ENCODE results near the gene COX8A.

The COX8A gene

GRCh38 chr11:63931876-63932275, 42.5 kb upstream of the COX8A start:
- Histone ChIP-seq H3K27ac (ENCODE audit: low read depth, low read length) (no peak overlapping the region), H4K20me1 (ENCODE audit: low read depth, low read length) (no peaks in the 10 kb centered on the region)
- TF ChIP-seq EZH2phosphoT487 (conservative IDR thresholded peaks at IDR 0.05; ENCODE audit: low read length) (no peak), CTCF (IDR thresholded peaks at IDR 0.05; ENCODE audit: insufficient read depth, low read length, poor library complexity, severe bottlenecking) (no peak)

GRCh38 chr11:63933459-63933858, 41.0 kb upstream of the COX8A start:
- H3K27me3 ChIP-seq (ENCODE audit: low read length), result no peaks in the 10 kb centered on the region
- no peaks in the 10 kb centered on the region for H3K9me3 ChIP-seq (ENCODE audit: insufficient read depth, low read length)

More at GRCh38 chr11:63931876-63932275, 42.5 kb upstream of the COX8A start:
- no peaks in the 10 kb centered on the region for H3K79me2 ChIP-seq (ENCODE audit: insufficient read depth, low read length)
- H2AFZ ChIP-seq (ENCODE audit: low read depth, low read length, severe bottlenecking), result no peak overlapping the region
- H3K4me2 ChIP-seq (ENCODE audit: low read depth, low read length, poor library complexity, severe bottlenecking), result no peak overlapping the region
- no peak overlapping the region for H3K9ac ChIP-seq (ENCODE audit: low read length)
- H3K9me3 ChIP-seq (ENCODE audit: insufficient read depth, low read length), result no peaks in the 10 kb centered on the region
- no peaks in the 10 kb centered on the region for H3K27me3 ChIP-seq (ENCODE audit: low read length)
- H3K4me3 ChIP-seq (ENCODE audit: insufficient read depth, low read length, poor library complexity, severe bottlenecking), result no peak overlapping the region
- H3F3A ChIP-seq (ENCODE audit: insufficient read depth), result no peaks in the 10 kb centered on the region
- no peaks in the 10 kb centered on the region for H3K36me3 ChIP-seq (ENCODE audit: low read length)
- no peaks in the 10 kb centered on the region for H3K9me2 ChIP-seq (replicated peaks; ENCODE audit: insufficient read depth, low read length)

GRCh38 chr11:63937713-63938478, 36.5 kb upstream of the COX8A start:
- no peaks in the 10 kb centered on the region for H4K20me1 ChIP-seq (ENCODE audit: low read depth, low read length)
- TF ChIP-seq EZH2phosphoT487 (conservative IDR thresholded peaks at IDR 0.05; ENCODE audit: low read length) (no peak), CTCF (IDR thresholded peaks at IDR 0.05; ENCODE audit: insufficient read depth, low read length, poor library complexity, severe bottlenecking) (no peak)
- H3K27ac ChIP-seq (ENCODE audit: low read depth, low read length), result peak overlapping the region; percentile 80
- no peaks in the 10 kb centered on the region for H3K9me2 ChIP-seq (replicated peaks; ENCODE audit: insufficient read depth, low read length)
- no peaks in the 10 kb centered on the region for H3K27me3 ChIP-seq (ENCODE audit: low read length)
- no peaks in the 10 kb centered on the region for H3K9me3 ChIP-seq (ENCODE audit: insufficient read depth, low read length)
- H3K4me2 ChIP-seq (ENCODE audit: low read depth, low read length, poor library complexity, severe bottlenecking), result peak overlapping the region; percentile 97
- no peaks in the 10 kb centered on the region for H3K36me3 ChIP-seq (ENCODE audit: low read length)
- peaks cover 38% of the 10 kb centered on the region for H3K79me2 ChIP-seq (ENCODE audit: insufficient read depth, low read length)
- peak overlapping the region; percentile 80 for H3K9ac ChIP-seq (ENCODE audit: low read length)
- H2AFZ ChIP-seq (ENCODE audit: low read depth, low read length, severe bottlenecking), result peak overlapping the region; percentile 99
- peak overlapping the region; percentile 73 for H3K4me3 ChIP-seq (ENCODE audit: insufficient read depth, low read length, poor library complexity, severe bottlenecking)
- H3F3A ChIP-seq (ENCODE audit: insufficient read depth), result peaks cover 10% of the 10 kb centered on the region

More at GRCh38 chr11:63933459-63933858, 41.0 kb upstream of the COX8A start:
- no peaks in the 10 kb centered on the region for H3F3A ChIP-seq (ENCODE audit: insufficient read depth)
- H3K4me3 ChIP-seq (ENCODE audit: insufficient read depth, low read length, poor library complexity, severe bottlenecking), result no peak overlapping the region
- no peak overlapping the region for H3K9ac ChIP-seq (ENCODE audit: low read length)
- TF ChIP-seq EZH2phosphoT487 (conservative IDR thresholded peaks at IDR 0.05; ENCODE audit: low read length), result no peak
- no peak for TF ChIP-seq CTCF (IDR thresholded peaks at IDR 0.05; ENCODE audit: insufficient read depth, low read length, poor library complexity, severe bottlenecking)
- no peak overlapping the region for H3K27ac ChIP-seq (ENCODE audit: low read depth, low read length)
- H3K79me2 ChIP-seq (ENCODE audit: insufficient read depth, low read length), result no peaks in the 10 kb centered on the region
- no peaks in the 10 kb centered on the region for H3K36me3 ChIP-seq (ENCODE audit: low read length)
- H3K4me2 ChIP-seq (ENCODE audit: low read depth, low read length, poor library complexity, severe bottlenecking), result no peak overlapping the region
- H4K20me1 ChIP-seq (ENCODE audit: low read depth, low read length), result no peaks in the 10 kb centered on the region
- no peak overlapping the region for H2AFZ ChIP-seq (ENCODE audit: low read depth, low read length, severe bottlenecking)
- H3K9me2 ChIP-seq (replicated peaks; ENCODE audit: insufficient read depth, low read length), result no peaks in the 10 kb centered on the region

Data from SU-DHL-6 (cell line).